Measurements from ENCODE around the gene FN3KRP. TPM values are rescaled to one million over a fixed set of nuclear protein-coding genes. Genes with fewer than 3 reads are reported as not detected.

The FN3KRP gene
- total and polyA plus RNA-seq, 2 of the 13 experiments (the other 11 are each of a cell fraction or from before 2014, with no cell fraction given) = 22.4 to 28.2 TPM

DNA sequence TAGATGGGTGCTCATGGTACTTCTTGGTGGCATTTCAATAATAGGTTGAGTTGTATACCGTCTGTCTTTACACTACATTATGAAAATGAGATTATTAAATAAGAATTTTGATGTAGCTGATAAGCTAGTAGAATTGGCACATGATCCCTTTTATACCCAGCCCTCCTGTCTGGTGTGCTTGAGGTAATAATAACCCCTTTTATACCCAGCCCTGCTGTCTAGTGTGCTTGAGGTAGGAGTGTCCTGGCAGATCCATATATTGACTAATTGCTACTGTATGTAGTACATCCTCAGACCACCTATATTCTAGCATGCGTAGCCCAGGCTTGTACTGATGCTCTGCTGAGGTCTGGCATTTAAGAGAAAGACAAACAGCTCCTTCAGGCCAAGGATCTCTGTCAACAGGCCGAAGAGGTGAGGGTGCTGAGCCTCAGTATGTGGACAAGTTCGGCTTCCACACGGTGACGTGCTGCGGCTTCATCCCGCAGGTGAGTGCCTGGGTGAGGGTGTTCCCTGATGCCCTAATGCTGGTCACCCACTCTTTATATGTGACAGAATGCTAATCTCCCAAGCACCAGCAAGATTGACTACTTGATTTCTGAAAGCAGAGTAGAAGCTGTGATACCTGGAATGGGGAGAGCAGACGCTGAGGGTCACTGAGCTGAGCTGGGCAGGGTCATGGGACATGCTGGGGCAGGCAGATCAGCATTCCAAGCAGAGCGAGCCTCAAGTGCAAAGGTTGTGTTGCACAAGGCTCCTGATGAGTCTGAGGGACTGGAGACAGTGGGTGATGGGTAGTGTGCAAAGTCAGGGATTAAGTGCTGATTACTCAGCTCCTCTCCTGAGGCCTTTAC is 24.6 kb downstream of the FN3KRP start (continued):
- TF ChIP-seq PRDM15 (CRISPR knock-in tag; IDR thresholded peaks at IDR 0.05) (no peak), ZNF207 (IDR thresholded peaks at IDR 0.05; ENCODE audit: borderline replicate concordance) (no peak), ZNF672 (CRISPR knock-in tag; IDR thresholded peaks at IDR 0.05) (no peak), KDM5A (IDR thresholded peaks at IDR 0.05; ENCODE audit: borderline replicate concordance, low read length) (no peak), ARHGAP35 (CRISPR knock-in tag; IDR thresholded peaks at IDR 0.05; ENCODE audit: borderline replicate concordance) (peak; percentile 34; the same call in 1 of the 2 replicates), ATF3 (CRISPR knock-in tag; IDR thresholded peaks at IDR 0.05) (0 out of 2 replicates have a peak, but pooled peaks have one; percentile 63), KDM1A (CRISPR knock-in tag; IDR thresholded peaks at IDR 0.05) (peak; percentile 95), ZNF749 (CRISPR knock-in tag; IDR thresholded peaks at IDR 0.05; ENCODE audit: borderline replicate concordance) (no peak; the same call in 1 of the 2 replicates), ARNT2 (CRISPR knock-in tag; IDR thresholded peaks at IDR 0.05; ENCODE audit: low read depth) (no peak), NKX3-1 (CRISPR knock-in tag; IDR thresholded peaks at IDR 0.05) (no peak), EHMT2 (IDR thresholded peaks at IDR 0.05; ENCODE audit: borderline replicate concordance, low read depth, low read length) (no peak), ZNF766 (CRISPR knock-in tag; IDR thresholded peaks at IDR 0.05; ENCODE audit: borderline replicate concordance) (no peak), MLLT10 (CRISPR knock-in tag; IDR thresholded peaks at IDR 0.05) (no peak), SOX6 (IDR thresholded peaks at IDR 0.05) (no peak), SOX6 (CRISPR knock-in tag; IDR thresholded peaks at IDR 0.05) (peak; percentile 91), GRHL1 (CRISPR knock-in tag; conservative IDR thresholded peaks at IDR 0.05) (no peak), ZC3H13 (CRISPR knock-in tag; IDR thresholded peaks at IDR 0.05) (no peak)
- TF ChIP-seq, protein P1, sequence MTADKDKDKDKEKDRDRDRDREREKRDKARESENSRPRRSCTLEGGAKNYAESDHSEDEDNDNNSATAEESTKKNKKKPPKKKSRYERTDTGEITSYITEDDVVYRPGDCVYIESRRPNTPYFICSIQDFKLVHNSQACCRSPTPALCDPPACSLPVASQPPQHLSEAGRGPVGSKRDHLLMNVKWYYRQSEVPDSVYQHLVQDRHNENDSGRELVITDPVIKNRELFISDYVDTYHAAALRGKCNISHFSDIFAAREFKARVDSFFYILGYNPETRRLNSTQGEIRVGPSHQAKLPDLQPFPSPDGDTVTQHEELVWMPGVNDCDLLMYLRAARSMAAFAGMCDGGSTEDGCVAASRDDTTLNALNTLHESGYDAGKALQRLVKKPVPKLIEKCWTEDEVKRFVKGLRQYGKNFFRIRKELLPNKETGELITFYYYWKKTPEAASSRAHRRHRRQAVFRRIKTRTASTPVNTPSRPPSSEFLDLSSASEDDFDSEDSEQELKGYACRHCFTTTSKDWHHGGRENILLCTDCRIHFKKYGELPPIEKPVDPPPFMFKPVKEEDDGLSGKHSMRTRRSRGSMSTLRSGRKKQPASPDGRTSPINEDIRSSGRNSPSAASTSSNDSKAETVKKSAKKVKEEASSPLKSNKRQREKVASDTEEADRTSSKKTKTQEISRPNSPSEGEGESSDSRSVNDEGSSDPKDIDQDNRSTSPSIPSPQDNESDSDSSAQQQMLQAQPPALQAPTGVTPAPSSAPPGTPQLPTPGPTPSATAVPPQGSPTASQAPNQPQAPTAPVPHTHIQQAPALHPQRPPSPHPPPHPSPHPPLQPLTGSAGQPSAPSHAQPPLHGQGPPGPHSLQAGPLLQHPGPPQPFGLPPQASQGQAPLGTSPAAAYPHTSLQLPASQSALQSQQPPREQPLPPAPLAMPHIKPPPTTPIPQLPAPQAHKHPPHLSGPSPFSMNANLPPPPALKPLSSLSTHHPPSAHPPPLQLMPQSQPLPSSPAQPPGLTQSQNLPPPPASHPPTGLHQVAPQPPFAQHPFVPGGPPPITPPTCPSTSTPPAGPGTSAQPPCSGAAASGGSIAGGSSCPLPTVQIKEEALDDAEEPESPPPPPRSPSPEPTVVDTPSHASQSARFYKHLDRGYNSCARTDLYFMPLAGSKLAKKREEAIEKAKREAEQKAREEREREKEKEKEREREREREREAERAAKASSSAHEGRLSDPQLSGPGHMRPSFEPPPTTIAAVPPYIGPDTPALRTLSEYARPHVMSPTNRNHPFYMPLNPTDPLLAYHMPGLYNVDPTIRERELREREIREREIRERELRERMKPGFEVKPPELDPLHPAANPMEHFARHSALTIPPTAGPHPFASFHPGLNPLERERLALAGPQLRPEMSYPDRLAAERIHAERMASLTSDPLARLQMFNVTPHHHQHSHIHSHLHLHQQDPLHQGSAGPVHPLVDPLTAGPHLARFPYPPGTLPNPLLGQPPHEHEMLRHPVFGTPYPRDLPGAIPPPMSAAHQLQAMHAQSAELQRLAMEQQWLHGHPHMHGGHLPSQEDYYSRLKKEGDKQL (CRISPR knock-in tag; IDR thresholded peaks at IDR 0.05; ENCODE audit: low read depth) = peak; percentile 80; the same call in 1 of the 2 replicates
